Ureter (tissue), 1 donor: ENCODE measurements around the gene ACYP2. TPM values are rescaled to one million over a fixed set of nuclear protein-coding genes. Genes with fewer than 3 reads are reported as not detected.

Source experiments
- DNase-seq: peaks from one replicate; pipeline ENCODE4 v3.0.0-alpha.2; 2020; ENCODE audit warnings: low spot score
- total RNA-seq: library from RNA; stranded (reverse); gene quantifications from one replicate; pipeline ENCODE4 v1.2.4, GENCODE V29; 2023
- donor health status: DM: yes; HTN: yes; CAD: no.

Gene ACYP2
- total RNA-seq, 1 donor from 2014 or later: 22.9 TPM

DNA sequence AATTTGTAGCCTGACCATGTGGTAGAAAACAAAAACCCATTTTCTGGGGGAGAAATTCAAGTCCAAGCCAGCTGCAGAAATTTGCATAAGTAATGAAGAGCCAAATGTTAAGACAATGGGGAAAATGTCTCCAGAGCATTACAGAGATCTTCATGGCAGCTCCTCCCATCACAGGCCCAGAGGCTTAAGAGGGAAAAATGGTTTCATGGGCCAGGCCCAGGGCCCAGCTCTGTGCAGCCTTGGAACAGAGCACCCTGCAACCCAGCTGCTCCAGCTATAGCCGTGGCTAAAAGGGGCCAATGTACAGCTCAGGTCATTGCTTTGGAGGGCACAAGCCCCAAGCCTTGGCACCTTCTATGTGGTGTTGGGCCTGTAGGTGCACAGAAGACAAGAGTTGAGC, 209.7 kb downstream of the ACYP2 start:
- no peak for DNase-seq

DNA sequence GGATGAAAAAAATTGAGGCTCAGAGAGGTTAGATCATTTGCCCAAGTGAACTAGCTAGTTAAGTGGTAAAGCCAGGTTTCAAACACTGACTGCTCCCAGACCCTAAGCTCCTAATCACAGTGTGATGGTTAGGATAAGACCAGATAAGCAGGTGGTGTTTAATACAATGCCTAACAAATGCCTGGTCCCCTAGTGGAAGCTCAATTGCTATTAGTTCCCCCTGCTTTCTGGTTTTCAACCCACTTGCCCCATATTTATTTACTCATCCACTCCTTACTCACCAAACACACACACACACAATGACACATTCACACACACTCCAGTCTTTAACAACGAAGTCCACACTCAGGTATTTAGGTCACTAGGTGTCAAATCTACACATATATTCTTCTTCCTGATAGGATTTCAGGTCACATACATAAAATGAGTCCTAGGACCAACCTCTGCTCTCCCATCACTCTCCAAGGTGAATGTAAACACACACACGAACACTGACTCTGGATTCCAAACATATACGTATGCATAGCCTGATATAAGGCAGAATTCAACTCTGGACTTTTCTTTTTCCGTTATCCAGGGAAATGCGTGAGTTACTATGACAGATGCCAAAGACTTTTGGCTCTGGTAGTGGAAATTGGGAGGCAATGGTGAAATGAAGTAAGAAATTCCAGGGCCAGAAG, 214.2 kb downstream of the ACYP2 start:
- DNase-seq: no peak

DNA sequence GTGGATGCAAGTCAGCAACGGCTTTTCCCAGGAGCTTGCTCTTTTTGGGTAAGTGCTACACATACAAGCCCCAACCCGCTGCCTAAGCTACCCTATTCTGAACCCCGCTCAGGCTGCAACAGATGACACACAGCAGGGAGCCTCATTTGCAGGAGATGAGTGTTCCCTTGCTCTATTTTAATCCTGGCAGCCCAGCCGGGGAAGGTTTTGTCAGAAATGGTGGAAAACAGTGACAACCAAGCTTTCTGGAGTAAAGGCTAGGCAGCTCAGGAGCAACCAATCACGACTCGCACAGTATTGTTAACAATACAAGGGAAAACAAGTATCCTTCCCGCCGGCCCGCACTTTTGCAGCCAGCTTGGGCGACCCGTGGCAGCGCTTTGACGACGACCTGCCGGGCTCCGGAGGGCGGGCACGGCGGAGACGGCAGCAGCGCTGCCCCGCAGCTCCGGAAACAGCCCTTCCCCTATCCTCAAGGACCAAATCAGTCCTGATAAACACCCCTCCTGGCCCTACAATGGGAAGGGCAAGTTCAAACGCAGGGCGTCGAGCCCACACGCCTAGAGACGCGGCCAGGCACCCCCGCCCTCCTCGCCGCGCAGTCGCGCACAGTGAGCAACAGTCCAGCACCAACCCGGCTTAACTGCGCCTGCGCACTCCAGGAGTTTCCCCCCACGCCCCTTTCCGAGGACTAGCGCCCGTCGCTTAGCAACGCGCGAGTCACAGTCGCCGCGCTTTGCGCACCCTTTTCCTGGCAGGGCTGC, 214.9 kb downstream of the ACYP2 start:
- peak; percentile 96 for DNase-seq

DNA sequence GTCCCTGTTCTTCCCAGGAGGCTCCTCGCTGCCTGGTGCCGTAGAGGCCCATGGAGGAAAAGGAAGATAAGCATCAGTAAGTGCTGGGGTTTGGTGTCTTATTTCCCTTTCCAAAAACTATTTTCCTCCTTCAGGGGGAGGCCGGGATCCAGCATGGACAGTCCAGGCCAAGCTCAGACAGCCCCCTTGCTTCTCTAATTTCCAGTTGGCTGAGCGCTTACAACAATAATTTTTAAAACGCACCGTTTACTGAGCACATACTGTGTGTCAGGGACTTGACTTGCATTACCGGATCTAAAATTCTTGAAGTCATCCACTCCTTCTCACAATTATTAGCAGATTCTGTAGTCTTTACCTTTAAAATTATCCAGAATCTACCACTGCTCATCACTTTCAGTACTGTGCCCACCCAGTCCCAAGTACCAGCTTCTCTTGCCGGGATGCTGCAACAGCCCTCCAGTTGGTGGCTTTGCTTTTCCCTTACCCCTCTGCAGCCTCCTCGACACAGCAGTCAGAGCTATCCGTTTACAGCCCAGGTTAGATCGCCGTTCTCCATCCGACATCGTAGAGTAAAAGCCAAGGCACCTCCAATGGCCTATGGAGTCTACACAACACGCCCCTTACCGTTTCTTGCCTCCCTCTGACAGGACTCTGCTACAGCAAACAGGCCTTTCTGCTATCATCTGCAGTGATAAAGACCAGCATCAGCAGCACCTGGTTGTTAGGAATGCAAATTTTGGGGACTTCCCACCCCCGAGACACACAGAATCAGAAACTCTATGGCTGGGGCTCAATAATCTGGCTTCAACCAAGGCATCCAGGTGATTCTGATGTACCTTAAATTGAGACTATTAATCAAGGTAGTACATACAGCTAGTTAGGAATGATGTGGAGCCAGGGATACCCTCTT, 215.8 kb downstream of the ACYP2 start:
- DNase-seq: no peak

DNA sequence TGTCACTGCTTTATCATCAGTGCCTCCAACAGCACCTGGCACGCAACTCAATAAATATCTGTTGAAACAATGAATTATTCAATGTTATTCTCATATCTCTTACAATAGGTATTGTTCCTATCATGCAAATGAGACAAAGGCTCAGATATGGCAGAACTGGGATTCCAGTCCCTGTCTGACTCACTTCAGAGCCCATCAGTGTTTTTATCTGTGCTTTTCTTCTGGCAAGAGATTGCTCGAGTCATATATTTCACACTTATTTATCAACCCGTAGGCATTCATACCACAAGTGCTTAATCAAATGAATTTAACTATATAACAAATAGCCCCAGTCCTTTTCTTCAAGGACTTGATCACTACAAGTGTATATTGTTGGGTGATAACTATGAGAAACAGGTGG, 217.0 kb downstream of the ACYP2 start:
- no peak for DNase-seq

DNA sequence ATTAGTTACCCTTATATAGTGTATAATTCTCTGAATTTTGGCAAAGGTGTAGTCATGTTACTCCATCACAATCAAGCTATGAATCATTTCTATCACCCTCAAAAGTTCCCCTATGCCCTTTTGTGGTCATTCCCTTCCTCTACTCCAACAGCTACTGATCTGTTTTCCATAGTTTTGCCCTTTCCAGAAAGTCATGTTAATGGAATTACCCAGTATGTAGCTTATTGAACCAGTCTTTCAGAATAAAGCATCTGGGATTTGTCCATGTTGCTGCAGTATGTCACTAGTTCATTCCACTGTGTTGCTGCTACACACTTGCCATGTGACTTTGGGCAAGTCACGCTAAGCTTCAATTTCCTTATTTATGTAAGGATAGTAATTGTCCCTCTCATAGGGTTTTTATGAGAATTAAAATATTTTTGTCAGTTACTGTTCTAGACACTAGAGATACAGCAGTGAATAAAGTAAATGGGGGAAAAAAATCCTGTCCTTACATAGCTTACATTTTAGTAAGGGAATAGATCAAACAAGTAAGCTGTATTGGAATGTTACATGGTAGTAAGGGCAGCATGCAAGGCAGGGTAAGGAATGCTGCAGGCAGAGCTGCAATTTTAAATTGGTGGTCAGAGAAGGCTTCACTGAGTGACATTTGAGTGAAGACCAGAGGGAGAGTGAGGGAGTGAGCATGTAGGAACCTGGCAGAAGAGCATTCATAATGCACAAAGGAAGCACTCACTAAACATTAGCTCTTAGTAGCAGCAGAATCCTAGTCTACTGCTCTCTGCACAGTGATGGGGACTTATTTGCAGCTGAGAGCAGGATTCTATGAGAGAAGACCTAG, 220.9 kb downstream of the ACYP2 start:
- no peak for DNase-seq

DNA sequence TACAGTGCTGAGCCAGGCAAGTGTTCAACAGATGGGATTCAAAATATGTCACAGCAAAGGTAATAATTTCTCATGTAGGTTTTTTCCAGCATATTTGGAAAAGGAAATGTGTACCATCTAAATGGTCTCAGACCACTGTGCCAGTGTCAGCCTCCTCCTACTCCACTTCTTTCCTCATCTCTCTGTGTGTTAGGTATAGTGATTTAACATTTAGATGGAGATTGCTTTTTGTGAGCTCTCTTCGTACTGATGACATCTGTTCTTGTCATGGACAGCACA, 221.5 kb downstream of the ACYP2 start:
- DNase-seq: no peak

DNA sequence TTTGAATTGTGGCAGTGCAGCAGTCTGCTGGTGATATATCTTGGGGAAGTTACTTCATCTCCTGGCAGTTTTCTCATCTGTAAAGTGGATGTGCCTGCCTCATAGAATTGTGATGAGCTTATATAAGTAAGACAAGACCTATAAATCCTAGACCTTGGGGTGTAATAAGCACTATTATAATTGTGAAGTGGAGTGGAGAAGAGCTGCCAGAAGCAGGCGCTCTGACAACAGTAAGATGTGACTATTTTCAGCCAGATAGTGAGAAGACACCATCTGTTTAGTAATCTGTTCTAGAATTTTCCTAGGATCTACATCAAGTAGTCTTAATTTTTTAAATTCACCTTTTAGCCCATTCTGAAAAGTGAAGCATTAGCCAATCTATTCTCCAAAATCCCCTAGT, 226.2 kb downstream of the ACYP2 start:
- DNase-seq: no peak

DNA sequence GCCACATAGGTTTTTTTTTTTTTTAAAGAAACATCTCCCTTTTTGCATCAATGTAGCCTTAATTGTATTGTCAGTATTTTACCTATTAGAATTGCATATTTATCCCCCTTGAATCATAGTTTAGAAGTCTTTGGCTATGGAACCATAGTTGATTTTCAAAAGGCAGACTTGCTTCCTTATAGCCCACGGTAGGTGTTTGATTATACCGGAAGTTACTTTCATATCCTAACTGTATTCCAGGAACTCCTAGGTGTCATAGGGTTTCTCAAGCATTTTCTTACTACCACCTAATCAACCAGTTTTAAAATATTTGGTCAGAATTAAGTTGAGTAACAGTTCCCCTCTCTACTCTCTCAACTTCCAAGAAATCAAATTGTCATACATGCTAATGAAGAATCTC, 227.2 kb downstream of the ACYP2 start:
- no peak for DNase-seq

DNA sequence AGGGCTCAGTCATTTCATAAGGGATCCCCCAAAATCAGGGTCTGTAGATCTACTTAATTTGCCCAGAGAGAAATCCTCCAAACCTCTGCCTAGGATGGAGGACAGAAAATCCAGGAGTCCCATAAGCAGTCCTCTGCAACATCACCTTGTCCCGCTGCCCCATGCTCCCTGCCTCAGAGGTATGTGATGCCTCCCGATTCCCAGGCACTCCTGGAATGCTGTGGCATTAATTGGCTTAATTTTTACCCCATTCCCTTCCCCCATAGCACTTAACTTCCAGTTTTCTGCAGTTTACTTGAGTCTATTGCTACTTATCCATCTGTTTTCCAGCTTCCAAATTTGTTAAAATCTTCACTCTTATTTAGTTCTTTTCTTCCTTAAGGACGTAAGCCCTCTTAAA, 232.2 kb downstream of the ACYP2 start:
- no peak for DNase-seq

DNA sequence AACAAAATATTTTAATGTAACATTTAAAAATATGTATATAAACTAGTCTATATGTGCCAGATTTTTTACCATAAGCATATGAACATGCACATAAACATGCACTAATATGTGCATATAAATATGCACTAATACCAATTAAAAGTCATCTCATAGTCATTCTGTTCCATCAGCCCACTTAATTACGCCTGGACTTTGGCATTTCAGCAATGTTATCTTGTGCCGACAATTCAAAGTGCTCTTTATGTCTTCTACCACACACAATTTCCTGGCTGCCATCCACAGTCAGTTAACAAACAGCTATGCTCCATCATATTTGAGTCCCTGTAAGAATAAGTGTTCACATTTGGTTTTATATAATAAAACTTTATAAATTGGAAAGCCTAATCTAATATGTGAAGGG, 233.2 kb downstream of the ACYP2 start:
- DNase-seq: no peak

DNA sequence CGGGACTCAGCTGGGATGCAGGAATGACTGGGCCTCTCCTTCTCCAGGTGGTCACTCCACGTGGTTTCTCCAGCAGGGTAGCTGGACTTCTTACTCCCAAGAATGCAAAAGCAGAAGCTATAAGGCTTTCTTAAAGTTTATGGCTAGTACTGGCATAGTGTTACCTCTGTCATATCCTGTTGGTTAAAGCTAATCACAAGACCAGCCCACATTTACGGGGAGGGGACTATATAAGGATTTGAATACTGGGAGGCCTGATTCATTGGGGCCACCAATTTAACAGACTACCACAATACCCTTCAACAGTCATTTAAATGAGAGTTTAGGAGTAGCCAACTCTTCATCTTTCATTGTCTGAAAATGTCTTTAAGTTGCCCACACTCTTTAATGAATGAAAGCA, 235.0 kb downstream of the ACYP2 start:
- DNase-seq: no peak

DNA sequence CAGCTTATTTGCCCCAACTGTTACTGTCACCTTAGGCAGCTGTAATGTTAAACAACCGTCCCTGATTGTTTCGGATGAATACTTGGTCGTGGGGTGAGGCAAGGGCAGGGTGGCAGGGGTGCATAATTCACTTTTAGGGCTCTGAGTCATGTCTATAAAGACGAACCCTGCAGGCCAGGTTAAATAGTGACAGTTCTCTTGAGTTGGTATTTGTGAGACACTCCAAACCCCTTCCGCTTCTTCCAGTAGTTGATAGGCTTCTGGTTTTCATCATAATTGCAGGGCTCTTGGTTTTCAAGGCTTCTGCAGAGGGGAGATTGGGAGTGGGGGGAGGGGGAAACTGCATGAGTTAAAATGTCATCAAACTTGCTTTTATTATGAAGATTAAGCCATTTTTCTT, 237.8 kb downstream of the ACYP2 start:
- no peak for DNase-seq

Other genes with a start within 250 kb of the ACYP2 start
- gene PSME4, start 144.6 kb upstream of the ACYP2 start, total RNA-seq: 92.3 TPM
- gene TSPYL6, start 140.6 kb downstream of the ACYP2 start, total RNA-seq: not detected